ENCODE data around the gene FAM219A.

Gene FAM219A

DNA sequence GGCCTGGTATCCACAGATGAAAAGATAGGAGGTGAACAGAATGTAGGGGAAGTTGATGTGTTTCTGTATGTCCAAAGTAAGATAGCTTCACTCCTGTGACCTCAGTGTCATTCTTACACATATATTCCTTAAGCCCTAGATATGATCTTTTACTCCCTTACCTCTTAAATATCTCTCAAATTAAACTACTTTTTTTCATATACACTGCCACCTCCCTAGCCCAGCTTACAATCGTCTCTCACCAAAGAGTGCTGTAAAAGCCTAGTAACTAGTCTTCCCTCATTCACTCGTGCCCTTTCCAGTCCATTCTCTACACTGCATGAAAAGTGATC is 5.5 kb upstream of the FAM219A start:
- Mint-ChIP-seq H3K27me3 (peaks cover 9% of the 10 kb centered on the region), H3K4me1 (ENCODE audit: low read depth) (peaks cover 14% of the 10 kb centered on the region), H3K27ac (no peak overlapping the region), H3K36me3 (ENCODE audit: low read depth) (no peaks in the 10 kb centered on the region), H3K9me3 (no peaks in the 10 kb centered on the region), H3K4me3 (no peak overlapping the region)
- no peak for DNase-seq

- Mint-ChIP-seq H3K9me3 (no peaks in the 10 kb centered on the region), H3K4me1 (ENCODE audit: low read depth) (peaks cover 18% of the 10 kb centered on the region), H3K27me3 (peaks cover 8% of the 10 kb centered on the region), H3K27ac (peak overlapping the region; percentile 16), H3K36me3 (ENCODE audit: low read depth) (no peaks in the 10 kb centered on the region), H3K4me3 (no peak overlapping the region)
- DNase-seq: peak; percentile 52
Observed at GRCh38 chr9:34463098-34463900, 4.9 kb upstream of the FAM219A start.

DNA sequence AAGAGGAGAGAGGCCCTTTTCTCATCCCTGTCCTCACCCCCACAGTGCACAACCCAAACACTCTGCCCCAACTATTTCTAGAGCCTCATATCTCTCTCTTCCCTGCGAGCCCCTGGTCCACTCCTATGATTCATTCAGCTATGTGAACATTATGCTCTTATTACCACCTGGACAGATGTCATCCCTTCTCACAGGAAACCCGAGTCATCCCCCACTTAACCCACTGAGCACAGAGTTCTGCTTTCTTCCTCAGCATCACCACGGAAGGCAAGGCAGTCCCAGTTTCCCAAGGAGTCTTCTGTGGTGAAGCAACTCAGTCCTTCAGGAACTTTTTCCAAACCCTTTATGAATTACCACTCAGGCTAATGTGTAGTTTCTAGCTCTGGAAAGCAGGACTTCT is 1.6 kb upstream of the FAM219A start:
- peaks cover 2% of the 10 kb centered on the region for H3K36me3 Mint-ChIP-seq (ENCODE audit: low read depth)

DNA sequence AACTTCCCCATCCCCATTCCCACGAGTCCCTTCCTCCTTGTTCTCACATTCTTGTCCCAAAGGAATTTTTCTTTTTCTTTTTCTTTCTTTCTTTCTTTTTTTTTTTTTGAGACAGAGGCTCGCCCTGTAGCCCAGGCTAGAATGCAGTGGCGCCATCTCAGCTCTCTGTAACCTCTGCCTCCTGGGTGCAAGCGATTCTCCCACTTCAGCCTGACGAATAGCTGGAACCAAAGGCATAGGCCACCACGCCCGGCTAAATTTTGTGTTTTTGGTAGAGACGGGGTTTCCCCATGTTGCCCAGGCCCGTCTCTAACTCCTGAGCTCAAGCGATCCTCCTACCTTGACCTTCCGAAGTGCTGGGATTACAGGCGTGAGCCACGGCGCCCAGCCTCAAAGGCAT is 986 bp upstream of the FAM219A start:
- H3K27ac Mint-ChIP-seq: no peak overlapping the region
- H3K4me3 Mint-ChIP-seq: no peak overlapping the region
- peaks cover 48% of the 10 kb centered on the region for H3K4me1 Mint-ChIP-seq (ENCODE audit: low read depth)
- DNase-seq: no peak
- peaks cover 2% of the 10 kb centered on the region for H3K36me3 Mint-ChIP-seq (ENCODE audit: low read depth)
- H3K9me3 Mint-ChIP-seq: no peaks in the 10 kb centered on the region
- H3K27me3 Mint-ChIP-seq: peaks cover 8% of the 10 kb centered on the region

More for the DNA sequence above, 1.6 kb upstream of the FAM219A start:
- no peaks in the 10 kb centered on the region for H3K9me3 Mint-ChIP-seq
- H3K4me1 Mint-ChIP-seq (ENCODE audit: low read depth): peaks cover 42% of the 10 kb centered on the region
- H3K27ac Mint-ChIP-seq: no peak overlapping the region
- H3K27me3 Mint-ChIP-seq: peaks cover 8% of the 10 kb centered on the region
- DNase-seq: no peak
- no peak overlapping the region for H3K4me3 Mint-ChIP-seq

DNA sequence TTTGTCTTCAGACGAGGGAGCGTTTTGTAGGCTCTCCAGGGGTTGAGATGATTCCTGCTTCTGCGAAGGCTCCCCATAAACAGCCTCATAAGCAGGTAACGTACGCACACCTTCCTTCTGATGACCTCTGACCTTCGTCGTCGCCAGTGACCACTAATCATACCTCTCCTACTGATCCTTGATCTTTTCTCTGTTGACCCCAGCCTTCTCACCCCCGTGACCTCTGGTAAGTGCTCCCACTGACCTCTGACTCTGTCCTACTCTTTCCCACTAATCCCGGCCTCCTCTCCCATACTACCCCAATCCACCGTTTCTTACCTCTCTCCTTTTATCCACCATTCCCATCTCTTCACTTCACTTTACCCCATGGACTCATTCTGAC is 580 bp upstream of the FAM219A start:
- Mint-ChIP-seq H3K4me1 (ENCODE audit: low read depth) (peaks cover 50% of the 10 kb centered on the region), H3K36me3 (ENCODE audit: low read depth) (peaks cover 2% of the 10 kb centered on the region), H3K27ac (peak overlapping the region; percentile 57), H3K4me3 (peak overlapping the region; percentile 89), H3K9me3 (no peaks in the 10 kb centered on the region), H3K27me3 (peaks cover 8% of the 10 kb centered on the region)
- no peak for DNase-seq

- Mint-ChIP-seq H3K36me3 (ENCODE audit: low read depth) (peaks cover 2% of the 10 kb centered on the region), H3K27ac (peak overlapping the region; percentile 84), H3K4me1 (ENCODE audit: low read depth) (peaks cover 47% of the 10 kb centered on the region), H3K27me3 (peaks cover 8% of the 10 kb centered on the region), H3K9me3 (no peaks in the 10 kb centered on the region), H3K4me3 (peak overlapping the region; percentile 89)
- DNase-seq: peak; percentile 61
Observed at GRCh38 chr9:34457266-34458012, 931 bp downstream of the FAM219A start.

GRCh38 chr9:34456746-34457145 is 1.6 kb downstream of the FAM219A start:
- DNase-seq: no peak
- Mint-ChIP-seq H3K4me3 (peak overlapping the region; percentile 89), H3K27me3 (peaks cover 8% of the 10 kb centered on the region), H3K9me3 (no peaks in the 10 kb centered on the region), H3K4me1 (ENCODE audit: low read depth) (peaks cover 49% of the 10 kb centered on the region), H3K36me3 (ENCODE audit: low read depth) (peaks cover 2% of the 10 kb centered on the region), H3K27ac (no peak overlapping the region)

DNA sequence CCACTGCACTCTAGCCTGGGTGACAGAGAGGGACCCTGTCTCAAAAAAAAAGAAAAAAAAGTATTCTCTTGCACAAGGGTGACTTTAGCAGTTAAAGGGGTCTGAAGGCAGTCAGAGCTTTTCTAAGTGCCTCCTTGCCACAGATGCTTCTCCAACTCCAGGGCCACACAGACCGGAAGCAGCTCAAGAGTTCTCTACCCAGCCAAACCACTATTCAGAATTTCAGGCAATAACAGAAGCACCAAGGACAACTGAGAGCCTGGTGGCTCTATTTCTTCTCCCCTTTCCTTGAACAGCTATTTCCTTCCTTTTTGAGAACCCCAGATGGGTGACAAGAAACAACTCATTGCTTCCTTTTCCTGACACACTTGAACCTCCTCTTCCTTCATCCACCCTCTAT is 2.2 kb downstream of the FAM219A start:
- H3K4me3 Mint-ChIP-seq: no peak overlapping the region
- H3K36me3 Mint-ChIP-seq (ENCODE audit: low read depth): peaks cover 2% of the 10 kb centered on the region
- H3K9me3 Mint-ChIP-seq: no peaks in the 10 kb centered on the region
- H3K4me1 Mint-ChIP-seq (ENCODE audit: low read depth): peaks cover 53% of the 10 kb centered on the region
- no peak for DNase-seq
- no peak overlapping the region for H3K27ac Mint-ChIP-seq
- peaks cover 8% of the 10 kb centered on the region for H3K27me3 Mint-ChIP-seq

GRCh38 chr9:34454571-34455065 is 3.8 kb downstream of the FAM219A start:
- Mint-ChIP-seq H3K27ac (no peak overlapping the region), H3K9me3 (no peaks in the 10 kb centered on the region), H3K36me3 (ENCODE audit: low read depth) (peaks cover 2% of the 10 kb centered on the region), H3K4me1 (ENCODE audit: low read depth) (peaks cover 52% of the 10 kb centered on the region), H3K27me3 (peaks cover 4% of the 10 kb centered on the region), H3K4me3 (no peak overlapping the region)
- no peak for DNase-seq

- Mint-ChIP-seq H3K27ac (no peak overlapping the region), H3K9me3 (no peaks in the 10 kb centered on the region), H3K4me3 (no peak overlapping the region), H3K4me1 (ENCODE audit: low read depth) (peaks cover 41% of the 10 kb centered on the region), H3K27me3 (no peaks in the 10 kb centered on the region), H3K36me3 (ENCODE audit: low read depth) (no peaks in the 10 kb centered on the region)
- DNase-seq: no peak
Observed at GRCh38 chr9:34452568-34452967, 5.8 kb downstream of the FAM219A start.

DNA sequence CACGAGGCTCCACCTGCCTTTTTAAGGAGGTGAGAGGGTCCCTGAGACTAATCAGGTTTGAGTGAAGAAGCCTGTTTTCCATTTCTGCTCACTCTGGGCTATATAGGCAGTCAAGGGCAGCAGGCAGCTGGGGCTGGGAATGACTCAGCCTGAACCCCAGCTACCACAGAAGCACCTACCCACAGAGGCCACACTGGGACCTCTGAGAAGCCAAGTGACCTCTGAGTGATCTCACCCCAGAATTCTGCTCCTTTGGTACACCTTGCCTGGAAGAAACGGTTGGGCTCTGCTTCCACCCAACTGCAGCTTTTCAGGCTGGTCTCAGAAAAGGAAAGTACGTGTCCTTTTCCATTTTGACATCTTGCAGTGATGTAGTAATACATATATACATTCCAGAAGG is 6.8 kb downstream of the FAM219A start:
- DNase-seq: no peak
- Mint-ChIP-seq H3K36me3 (ENCODE audit: low read depth) (no peaks in the 10 kb centered on the region), H3K9me3 (no peaks in the 10 kb centered on the region), H3K4me1 (ENCODE audit: low read depth) (peaks cover 31% of the 10 kb centered on the region), H3K27me3 (no peaks in the 10 kb centered on the region), H3K4me3 (no peak overlapping the region), H3K27ac (peak overlapping the region; percentile 11)

DNA sequence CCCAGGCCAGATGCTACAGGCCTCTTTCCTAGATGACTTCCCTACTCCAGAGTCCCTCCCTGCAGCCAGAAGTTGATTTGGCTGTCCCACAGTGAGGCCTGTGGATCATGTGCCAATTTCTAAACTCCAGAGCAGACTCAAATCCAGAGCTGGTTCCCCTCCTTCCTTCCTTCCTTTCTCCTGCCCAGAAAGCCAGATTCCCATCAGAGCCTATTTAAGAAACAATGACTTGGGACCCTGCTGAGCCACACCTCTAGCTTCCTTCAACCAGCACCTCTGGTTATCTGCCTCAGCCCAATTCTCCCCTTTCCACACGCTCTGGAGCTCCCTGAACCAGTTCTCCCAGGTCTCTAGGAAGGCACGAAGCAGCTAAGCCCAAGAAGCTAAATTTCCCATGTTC is 7.2 kb downstream of the FAM219A start:
- no peak for DNase-seq
- Mint-ChIP-seq H3K4me3 (no peak overlapping the region), H3K27me3 (no peaks in the 10 kb centered on the region), H3K4me1 (ENCODE audit: low read depth) (peaks cover 27% of the 10 kb centered on the region), H3K9me3 (no peaks in the 10 kb centered on the region), H3K36me3 (ENCODE audit: low read depth) (no peaks in the 10 kb centered on the region), H3K27ac (peak overlapping the region; percentile 11)

DNA sequence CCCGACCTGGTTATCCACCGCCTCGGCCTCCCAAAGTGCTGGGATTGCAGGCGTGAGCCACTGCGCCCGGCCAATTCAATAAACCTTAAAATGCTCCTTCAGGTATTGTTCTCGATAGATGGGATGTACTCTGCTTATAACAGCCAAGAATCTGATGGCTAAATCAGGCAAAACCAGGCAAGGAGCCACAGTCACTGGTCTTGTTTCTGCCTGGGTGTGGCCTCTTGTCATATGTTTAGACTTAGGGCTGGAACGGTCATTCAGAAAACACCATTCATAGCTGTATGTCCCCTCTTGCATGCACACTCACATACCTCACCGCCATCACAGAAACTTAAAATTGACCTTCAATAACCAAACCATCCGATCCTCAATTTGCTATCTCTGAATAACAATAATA is 7.7 kb downstream of the FAM219A start:
- Mint-ChIP-seq H3K36me3 (ENCODE audit: low read depth) (no peaks in the 10 kb centered on the region), H3K4me3 (no peak overlapping the region), H3K9me3 (no peaks in the 10 kb centered on the region), H3K27ac (no peak overlapping the region), H3K27me3 (no peaks in the 10 kb centered on the region), H3K4me1 (ENCODE audit: low read depth) (peaks cover 24% of the 10 kb centered on the region)
- DNase-seq: no peak

- Mint-ChIP-seq H3K4me3 (no peak overlapping the region), H3K27me3 (no peaks in the 10 kb centered on the region), H3K4me1 (ENCODE audit: low read depth) (peaks cover 14% of the 10 kb centered on the region), H3K9me3 (no peaks in the 10 kb centered on the region), H3K27ac (no peak overlapping the region), H3K36me3 (ENCODE audit: low read depth) (no peaks in the 10 kb centered on the region)
- no peak for DNase-seq
Observed at GRCh38 chr9:34446951-34447350, 11.4 kb downstream of the FAM219A start.

GRCh38 chr9:34446468-34446891 is 11.9 kb downstream of the FAM219A start:
- Mint-ChIP-seq H3K36me3 (ENCODE audit: low read depth) (no peaks in the 10 kb centered on the region), H3K27me3 (no peaks in the 10 kb centered on the region), H3K27ac (no peak overlapping the region), H3K4me3 (no peak overlapping the region), H3K4me1 (ENCODE audit: low read depth) (peaks cover 12% of the 10 kb centered on the region), H3K9me3 (no peaks in the 10 kb centered on the region)
- DNase-seq: no peak
